ENCODE measurements around the gene P2RY1. TPM values are rescaled to one million over a fixed set of nuclear protein-coding genes. Genes with fewer than 3 reads are reported as not detected.

The P2RY1 gene
- total and polyA plus RNA-seq, 2 of the 4 experiments (the other 2 are of a cell fraction), result not detected

DNA sequence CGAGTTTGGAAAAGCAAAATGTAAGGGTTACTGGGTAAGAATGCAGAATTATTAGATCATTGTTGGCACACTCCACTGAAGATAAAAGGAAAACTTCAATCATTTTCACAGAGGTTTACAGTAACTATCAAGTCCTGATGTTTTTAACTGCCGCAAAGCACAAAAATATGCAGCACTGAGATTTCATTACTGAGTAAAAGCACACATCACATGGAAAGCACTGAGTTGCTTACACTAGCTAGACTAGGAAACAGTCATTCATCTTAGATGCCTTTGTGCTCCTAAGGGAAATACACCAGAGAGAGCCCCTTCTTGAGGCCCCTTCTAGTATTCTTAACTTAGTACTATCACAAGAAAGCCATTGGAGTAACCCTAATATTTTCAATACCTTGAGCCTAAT is 11.8 kb upstream of the P2RY1 start:
- in situ Hi-C loops (cut with MboI; ENCODE audit: low sequenced_read_pairs) (no loop called here), intact Hi-C loops (cut with micrococcal nuclease) (no loop called here), dilution Hi-C loops (cut with HindIII; ENCODE audit: low sequenced_read_pairs, unreplicated experiment) (no loop called here)
- no peak for DNase-seq
- no peak overlapping the region for H4K8ac ChIP-seq (ENCODE audit: low read depth in 2 of 2, low read length in 2 of 2)
- no peak overlapping the region for H3K4me3 ChIP-seq (ENCODE audit: insufficient read depth, low read depth, low read length)
- H3K79me1 ChIP-seq (ENCODE audit: low read depth in 1 of 2, low read length in 2 of 2), result no peaks in the 10 kb centered on the region
- H4K20me1 ChIP-seq (ENCODE audit: insufficient read depth, low read length), result no peaks in the 10 kb centered on the region
- ChIA-PET POLR2A (ENCODE audit: unreplicated experiment) (no interaction called here), CTCF (no interaction called here)
- H3K9me3 ChIP-seq (ENCODE audit: control insufficient read depth, insufficient read depth, low read length), result no peaks in the 10 kb centered on the region
- H2AK5ac ChIP-seq (ENCODE audit: low read depth, low read length), result no peak overlapping the region
- no peak overlapping the region for H3K4me2 ChIP-seq (ENCODE audit: low read depth, low read length)
- no peak overlapping the region for H3K27ac ChIP-seq (ENCODE audit: insufficient read depth, low read length)
- H2BK15ac ChIP-seq (ENCODE audit: low read depth, low read length), result no peak overlapping the region
- BruUV-seq (replicated peaks), result no TSS peak
- no peak for ATAC-seq (ENCODE audit: low read depth)
- no peak overlapping the region for H2BK20ac ChIP-seq (ENCODE audit: low read depth, low read length)
- no peak for TF ChIP-seq RFX5 (IDR thresholded peaks at IDR 0.05; ENCODE audit: low read depth, low read length)
- no peak for TF ChIP-seq POLR2A (IDR thresholded peaks at IDR 0.05; ENCODE audit: low read depth, low read length)
- TF ChIP-seq CTCF (conservative IDR thresholded peaks at IDR 0.05; ENCODE audit: low read depth, low read length), result no peak
- TF ChIP-seq, protein P1, sequence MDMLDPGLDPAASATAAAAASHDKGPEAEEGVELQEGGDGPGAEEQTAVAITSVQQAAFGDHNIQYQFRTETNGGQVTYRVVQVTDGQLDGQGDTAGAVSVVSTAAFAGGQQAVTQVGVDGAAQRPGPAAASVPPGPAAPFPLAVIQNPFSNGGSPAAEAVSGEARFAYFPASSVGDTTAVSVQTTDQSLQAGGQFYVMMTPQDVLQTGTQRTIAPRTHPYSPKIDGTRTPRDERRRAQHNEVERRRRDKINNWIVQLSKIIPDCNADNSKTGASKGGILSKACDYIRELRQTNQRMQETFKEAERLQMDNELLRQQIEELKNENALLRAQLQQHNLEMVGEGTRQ (IDR thresholded peaks at IDR 0.05; ENCODE audit: low read depth, low read length), result no peak
- TF ChIP-seq FOS (IDR thresholded peaks at IDR 0.05; ENCODE audit: low read depth, low read length), result no peak
- no peak for TF ChIP-seq CEBPB (IDR thresholded peaks at IDR 0.05; ENCODE audit: low read depth, low read length)
- TF ChIP-seq MAFK (IDR thresholded peaks at IDR 0.05; ENCODE audit: low read depth, low read length), result no peak
- TF ChIP-seq, protein P2, sequence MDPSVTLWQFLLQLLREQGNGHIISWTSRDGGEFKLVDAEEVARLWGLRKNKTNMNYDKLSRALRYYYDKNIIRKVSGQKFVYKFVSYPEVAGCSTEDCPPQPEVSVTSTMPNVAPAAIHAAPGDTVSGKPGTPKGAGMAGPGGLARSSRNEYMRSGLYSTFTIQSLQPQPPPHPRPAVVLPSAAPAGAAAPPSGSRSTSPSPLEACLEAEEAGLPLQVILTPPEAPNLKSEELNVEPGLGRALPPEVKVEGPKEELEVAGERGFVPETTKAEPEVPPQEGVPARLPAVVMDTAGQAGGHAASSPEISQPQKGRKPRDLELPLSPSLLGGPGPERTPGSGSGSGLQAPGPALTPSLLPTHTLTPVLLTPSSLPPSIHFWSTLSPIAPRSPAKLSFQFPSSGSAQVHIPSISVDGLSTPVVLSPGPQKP (IDR thresholded peaks at IDR 0.05; ENCODE audit: borderline replicate concordance, low read depth, low read length), result no peak
- no peak for TF ChIP-seq BHLHE40 (IDR thresholded peaks at IDR 0.05; ENCODE audit: low read depth, low read length)
- TF ChIP-seq RCOR1 (IDR thresholded peaks at IDR 0.05; ENCODE audit: insufficient replicate concordance, low read length), result no peak
- H3K23ac ChIP-seq (ENCODE audit: low read depth, low read length), result no peak overlapping the region
- H4K91ac ChIP-seq (ENCODE audit: insufficient read depth, low read depth, low read length), result no peak overlapping the region
- no peaks in the 10 kb centered on the region for H3K4me1 ChIP-seq (ENCODE audit: control insufficient read depth, insufficient read depth, low read length)
- 0% methylated on average over 1 of the region's 2 CpGs; no CpG with 5 or more reads in 1 of the 2 experiments for WGBS, 2 experiments (ENCODE audit: extremely low coverage in 2 of 2, insufficient read length in 1 of 2)
- no peak overlapping the region for H4K5ac ChIP-seq (ENCODE audit: low read depth, low read length)
- H2AK9ac ChIP-seq (replicated peaks; ENCODE audit: low read depth, low read length, poor library complexity), result no peak overlapping the region
- no peak overlapping the region for H3K18ac ChIP-seq (ENCODE audit: low read depth, low read length)
- H3K36me3 ChIP-seq (ENCODE audit: control insufficient read depth, insufficient read depth, low read length), result no peaks in the 10 kb centered on the region
- H2BK5ac ChIP-seq (ENCODE audit: low read depth, low read length, poor library complexity, severe bottlenecking), result no peak overlapping the region
- no peak overlapping the region for H3K9ac ChIP-seq (ENCODE audit: low read depth, low read length)
- no peak overlapping the region for H3K4ac ChIP-seq (ENCODE audit: low read depth, low read length)
- H3K14ac ChIP-seq (replicated peaks; ENCODE audit: low read depth, low read length), result no peak overlapping the region
- no peaks in the 10 kb centered on the region for H3K9me1 ChIP-seq (ENCODE audit: insufficient read depth, low read length)
- no peak overlapping the region for H2BK120ac ChIP-seq (ENCODE audit: low read depth, low read length)
- no peak overlapping the region for H2AFZ ChIP-seq (replicated peaks; ENCODE audit: low read length, poor library complexity)
- H3K56ac ChIP-seq (ENCODE audit: extremely low read depth, insufficient read depth, low read length), result no peak overlapping the region
- no peaks in the 10 kb centered on the region for H3K27me3 ChIP-seq (ENCODE audit: control insufficient read depth, insufficient read depth, low read length)
